ENCODE data around the gene ASXL1.
"Not testable (repeated sequence)": the region's sequence is repeated elsewhere in the genome, so short reads cannot be mapped to it uniquely, and the experiment has no call there.

Gene ASXL1

DNA sequence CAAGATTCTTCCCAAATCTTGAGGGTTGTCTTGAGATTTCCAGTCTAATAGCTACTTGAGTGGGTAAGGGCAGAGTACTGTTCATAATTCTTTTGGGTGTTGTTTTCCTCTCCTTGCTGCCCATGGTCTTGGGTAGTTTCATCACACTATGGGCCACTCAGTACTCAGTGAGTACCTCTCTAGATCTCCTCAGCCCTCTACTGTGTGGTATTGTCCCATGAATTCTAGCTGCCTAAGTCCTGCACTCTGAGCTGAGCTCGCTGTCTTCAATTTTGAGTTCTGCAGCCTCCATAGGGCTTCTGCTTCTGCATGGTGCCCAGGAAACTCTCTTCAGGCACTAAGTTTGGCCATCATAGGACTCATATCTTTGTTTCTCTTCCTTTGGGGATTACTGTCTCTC lies 42.3 kb downstream of the ASXL1 start:
- no peaks in the 10 kb centered on the region for H3K9me3 ChIP-seq (ENCODE audit: severe bottlenecking)
- no peak overlapping the region for H3K4me3 ChIP-seq (ENCODE audit: severe bottlenecking)
- H3K4me1 ChIP-seq (ENCODE audit: insufficient read depth, poor library complexity, severe bottlenecking), result peaks cover 11% of the 10 kb centered on the region
- no peak for TF ChIP-seq CTCF (IDR thresholded peaks at IDR 0.05; ENCODE audit: poor library complexity, severe bottlenecking)
- H3K27ac ChIP-seq (ENCODE audit: poor library complexity, severe bottlenecking), result no peak overlapping the region
- DNase-seq (ENCODE audit: low spot score) (no peak), ATAC-seq (ENCODE audit: low read depth) (peak; percentile 37; the same call in 2 of the 3 replicates)
- peaks cover 59% of the 10 kb centered on the region for H3K36me3 ChIP-seq (ENCODE audit: low read depth)
- no peaks in the 10 kb centered on the region for H3K27me3 ChIP-seq (ENCODE audit: insufficient read depth, poor library complexity, severe bottlenecking)

GRCh38 chr20:32404017-32404416 lies 45.9 kb downstream of the ASXL1 start:
- DNase-seq (ENCODE audit: low spot score) (no peak), ATAC-seq (ENCODE audit: low read depth) (no peak; the same call in 2 of the 3 replicates)
- Histone ChIP-seq H3K9me3 (ENCODE audit: severe bottlenecking) (no peaks in the 10 kb centered on the region), H3K36me3 (ENCODE audit: low read depth) (peaks cover 76% of the 10 kb centered on the region), H3K27ac (ENCODE audit: poor library complexity, severe bottlenecking) (no peak overlapping the region), H3K4me1 (ENCODE audit: insufficient read depth, poor library complexity, severe bottlenecking) (peaks cover 11% of the 10 kb centered on the region), H3K27me3 (ENCODE audit: insufficient read depth, poor library complexity, severe bottlenecking) (no peaks in the 10 kb centered on the region), H3K4me3 (ENCODE audit: severe bottlenecking) (no peak overlapping the region)
- TF ChIP-seq CTCF (IDR thresholded peaks at IDR 0.05; ENCODE audit: poor library complexity, severe bottlenecking), result no peak

- ATAC-seq (ENCODE audit: low read depth) (peak; percentile 6; the same call in 1 of the 3 replicates), DNase-seq (ENCODE audit: low spot score) (no peak)
- peaks cover 80% of the 10 kb centered on the region for H3K36me3 ChIP-seq (ENCODE audit: low read depth)
- H3K27me3 ChIP-seq (ENCODE audit: insufficient read depth, poor library complexity, severe bottlenecking), result no peaks in the 10 kb centered on the region
- H3K4me3 ChIP-seq (ENCODE audit: severe bottlenecking), result no peak overlapping the region
- H3K27ac ChIP-seq (ENCODE audit: poor library complexity, severe bottlenecking), result no peak overlapping the region
- peaks cover 11% of the 10 kb centered on the region for H3K4me1 ChIP-seq (ENCODE audit: insufficient read depth, poor library complexity, severe bottlenecking)
- no peak for TF ChIP-seq CTCF (IDR thresholded peaks at IDR 0.05; ENCODE audit: poor library complexity, severe bottlenecking)
- H3K9me3 ChIP-seq (ENCODE audit: severe bottlenecking), result no peaks in the 10 kb centered on the region
Measured at GRCh38 chr20:32406701-32407100, 48.6 kb downstream of the ASXL1 start.

GRCh38 chr20:32407131-32407750 lies 49.1 kb downstream of the ASXL1 start:
- H3K27ac ChIP-seq (ENCODE audit: poor library complexity, severe bottlenecking); ATAC-seq (ENCODE audit: low read depth); H3K4me3 ChIP-seq (ENCODE audit: severe bottlenecking); H3K27me3 ChIP-seq (ENCODE audit: insufficient read depth, poor library complexity, severe bottlenecking); H3K9me3 ChIP-seq (ENCODE audit: severe bottlenecking); DNase-seq (ENCODE audit: low spot score): not testable (repeated sequence)
- Histone ChIP-seq H3K4me1 (ENCODE audit: insufficient read depth, poor library complexity, severe bottlenecking) (peaks cover 11% of the 10 kb centered on the region), H3K36me3 (ENCODE audit: low read depth) (peaks cover 80% of the 10 kb centered on the region)

GRCh38 chr20:32411955-32412706 lies 54.0 kb downstream of the ASXL1 start:
- Histone ChIP-seq H3K9me3 (ENCODE audit: severe bottlenecking) (no peaks in the 10 kb centered on the region), H3K4me3 (ENCODE audit: severe bottlenecking) (no peak overlapping the region), H3K4me1 (ENCODE audit: insufficient read depth, poor library complexity, severe bottlenecking) (no peaks in the 10 kb centered on the region), H3K36me3 (ENCODE audit: low read depth) (peaks cover 59% of the 10 kb centered on the region), H3K27me3 (ENCODE audit: insufficient read depth, poor library complexity, severe bottlenecking) (no peaks in the 10 kb centered on the region), H3K27ac (ENCODE audit: poor library complexity, severe bottlenecking) (no peak overlapping the region)
- TF ChIP-seq CTCF (IDR thresholded peaks at IDR 0.05; ENCODE audit: poor library complexity, severe bottlenecking), result no peak
- ATAC-seq (ENCODE audit: low read depth) (no peak), DNase-seq (ENCODE audit: low spot score) (no peak)

All from RWPE2 (cell line).